Tibial nerve (tissue), 4 donors: ENCODE measurements around the gene TNN.

Source experiments
- CTCF ChIP-seq, 5 experiments: fragments of 200-600 bp in 3 of 5; fragments of 450-650 bp in 2 of 5; sonication (generic) in 3 of 5; IDR thresholded peaks; one replicate each; pipeline ENCODE4 v1.5.1; 2016 to 2019; ENCODE audit warnings: antibody characterized with exemption in 5 of 5, mild to moderate bottlenecking in 3 of 5, moderate library complexity in 2 of 5
- EP300 ChIP-seq, 2 donors: sonication (generic); formaldehyde crosslinking; IDR thresholded peaks; one replicate each; pipeline ENCODE4 v1.6.1; 2017; ENCODE audit warnings: antibody characterized with exemption in 2 of 2, mild to moderate bottlenecking in 1 of 2
- POLR2A ChIP-seq, 2 donors: fragments of 450-650 bp; IDR thresholded peaks; one replicate each; pipeline ENCODE4 v1.6.1; 2017; ENCODE audit warnings: antibody characterized with exemption in 2 of 2, mild to moderate bottlenecking in 2 of 2, moderate library complexity in 2 of 2

GRCh38 chr1:175118375-175119367, 51.0 kb downstream of the TNN start:
- TF ChIP-seq CTCF (IDR thresholded peaks at IDR 0.05) (no peak), POLR2A (IDR thresholded peaks at IDR 0.05) (no peak), EP300 (IDR thresholded peaks at IDR 0.05) (no peak)
